Transverse colon (tissue), 4 donors: Measurements from ENCODE around the gene RPS19BP1. TPM values are rescaled to one million over a fixed set of nuclear protein-coding genes. Genes with fewer than 3 reads are reported as not detected.

Experiments
- DNase-seq: peaks from one replicate; pipeline ENCODE4 v3.0.0-alpha.2; 2019
- H3K27ac ChIP-seq, 4 donors: fragments of 200-600 bp; sonication (generic); 2 replicates each; pipeline ENCODE4 v1.5.1; 2016 to 2018; ENCODE audit warnings: inconsistent platforms in 4 of 4
- H3K27me3 ChIP-seq: fragments of 200-600 bp; sonication (generic); 2 replicates; pipeline ENCODE4 v1.5.1; 2017; ENCODE audit warnings: inconsistent platforms
- H3K36me3 ChIP-seq, 4 donors: fragments of 200-600 bp; sonication (generic); 2 replicates each; pipeline ENCODE4 v1.5.1; 2017 to 2019; ENCODE audit warnings: inconsistent platforms in 4 of 4
- H3K4me1 ChIP-seq, 4 donors: fragments of 200-600 bp; sonication (generic); 2 replicates each; pipeline ENCODE4 v1.5.1; 2017 to 2020; ENCODE audit warnings: inconsistent platforms in 4 of 4
- H3K4me3 ChIP-seq, 4 donors: fragments of 200-600 bp; sonication (generic); 1 replicate in 1 of 4; 2 replicates in 3 of 4; pipeline versions ENCODE4 v1.5.1 to v1.6.1; 2017 to 2019; ENCODE audit warnings: inconsistent platforms in 4 of 4
- H3K9me3 ChIP-seq, 2 donors: fragments of 200-600 bp; sonication (generic); 2 replicates each; pipeline ENCODE4 v1.5.1; 2017 to 2019; ENCODE audit warnings: inconsistent platforms in 2 of 2
- CTCF ChIP-seq, 5 experiments: fragments of 200-600 bp in 3 of 5; fragments of 450-650 bp in 2 of 5; sonication (generic) in 3 of 5; IDR thresholded peaks; 1 replicate in 2 of 5; 2 replicates in 3 of 5; pipeline ENCODE4 v1.5.1; 2016 to 2017; ENCODE audit warnings: antibody characterized with exemption in 5 of 5, inconsistent platforms in 3 of 5, mild to moderate bottlenecking in 2 of 5, moderate library complexity in 1 of 5
- EP300 ChIP-seq: sonication (generic); formaldehyde crosslinking; IDR thresholded peaks from one replicate; pipeline ENCODE4 v1.6.1; 2017; ENCODE audit warnings: antibody characterized with exemption, low read depth
- POLR2A ChIP-seq: fragments of 450-650 bp; IDR thresholded peaks from one replicate; pipeline ENCODE4 v1.6.1; 2016; ENCODE audit warnings: antibody characterized with exemption, mild to moderate bottlenecking, moderate library complexity
- POLR2AphosphoS5 ChIP-seq, 3 donors: sonication (generic); formaldehyde crosslinking; IDR thresholded peaks; one replicate each; pipeline ENCODE4 v1.6.1; 2016; ENCODE audit warnings: antibody characterized with exemption in 3 of 3
- WGBS, 2 donors: methylation state at CpG; one replicate each; pipeline ENCODE4 v1.1.5; 2018; ENCODE audit warnings: low coverage in 1 of 2; 5-methylcytosine and 5-hydroxymethylcytosine counted together
- in situ Hi-C, 4 donors: fragments of 200-750 bp; cut with MboI; loops; one replicate each; pipeline versions ENCODE4 v1.15.0 to v1.15.1; 2017; ENCODE audit warnings: low sequenced_read_pairs in 3 of 4, low pct_ligation_motif_present in 1 of 4, low pct_unique_long_range_greater_than_20kb in 1 of 4
- intact Hi-C: fragments of 100-400 bp; cut with DNase I; formaldehyde crosslinking; loops from one replicate; pipeline ENCODE4 v1.15.1; 2023; ENCODE audit warnings: low total_unique reads
- total RNA-seq, 4 donors: library from RNA; depleted of rRNA; stranded (reverse); fragments of >200 nt; gene quantifications; one replicate each; pipeline ENCODE4 v1.1.0, GENCODE V29; 2016

Gene RPS19BP1
- total RNA-seq, 4 donors from 2014 or later = 20.5 to 153 (median 97.8) TPM

DNA sequence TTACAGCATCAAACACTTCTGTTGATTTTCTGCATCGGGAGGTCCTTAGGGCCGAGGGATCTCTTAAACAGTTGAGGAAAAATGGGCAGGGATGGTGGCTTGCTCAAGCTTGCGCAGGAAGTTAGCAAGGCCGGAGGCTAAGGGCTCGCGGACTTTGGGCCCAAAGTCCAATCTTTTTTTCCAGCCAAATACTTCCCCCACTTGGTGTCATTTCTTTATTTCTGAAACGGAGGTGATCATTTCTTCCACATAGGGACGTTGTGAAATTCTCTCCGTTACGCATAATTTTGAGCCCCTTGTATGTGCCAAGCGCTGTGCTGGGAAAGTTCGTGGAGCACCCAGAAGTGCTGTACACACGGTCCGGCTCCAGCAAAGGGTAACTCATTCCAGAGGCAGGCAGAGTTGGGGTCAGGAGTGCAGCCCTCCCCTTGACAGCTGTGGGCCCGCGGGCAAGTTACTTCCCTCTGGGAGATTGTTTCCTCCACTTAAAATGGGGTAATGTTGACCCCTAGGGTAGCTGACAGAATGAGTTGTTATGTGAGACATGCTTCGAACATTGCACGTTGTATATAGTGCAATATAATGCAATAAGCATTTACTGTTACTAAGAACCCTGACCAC is 29.6 kb downstream of the RPS19BP1 start:
- no peak for DNase-seq
- H3K27me3 ChIP-seq = no peaks in the 10 kb centered on the region
- H3K4me3 ChIP-seq = peak overlapping the region; percentile 80 to 98 (median 85)
- peaks cover 0 to 35% (median 10%) of the 10 kb centered on the region in 4 donors for H3K36me3 ChIP-seq
- TF ChIP-seq CTCF (IDR thresholded peaks at IDR 0.05) = no peak
- TF ChIP-seq POLR2AphosphoS5 (IDR thresholded peaks at IDR 0.05) = peak in 1 of 3 donors; percentile 5
- no peak for TF ChIP-seq EP300
- no peak for TF ChIP-seq POLR2A
- 3 to 8% methylated on average over 2 to 18 of the region's 18 CpGs for WGBS, 2 donors
- peaks cover 15 to 36% (median 21%) of the 10 kb centered on the region in 4 donors for H3K4me1 ChIP-seq
- H3K27ac ChIP-seq = peak overlapping the region; percentile 86 to 94 (median 90)
- no peaks in the 10 kb centered on the region for H3K9me3 ChIP-seq
- intact Hi-C loops = no loop called here
- in situ Hi-C loops = no loop called here

DNA sequence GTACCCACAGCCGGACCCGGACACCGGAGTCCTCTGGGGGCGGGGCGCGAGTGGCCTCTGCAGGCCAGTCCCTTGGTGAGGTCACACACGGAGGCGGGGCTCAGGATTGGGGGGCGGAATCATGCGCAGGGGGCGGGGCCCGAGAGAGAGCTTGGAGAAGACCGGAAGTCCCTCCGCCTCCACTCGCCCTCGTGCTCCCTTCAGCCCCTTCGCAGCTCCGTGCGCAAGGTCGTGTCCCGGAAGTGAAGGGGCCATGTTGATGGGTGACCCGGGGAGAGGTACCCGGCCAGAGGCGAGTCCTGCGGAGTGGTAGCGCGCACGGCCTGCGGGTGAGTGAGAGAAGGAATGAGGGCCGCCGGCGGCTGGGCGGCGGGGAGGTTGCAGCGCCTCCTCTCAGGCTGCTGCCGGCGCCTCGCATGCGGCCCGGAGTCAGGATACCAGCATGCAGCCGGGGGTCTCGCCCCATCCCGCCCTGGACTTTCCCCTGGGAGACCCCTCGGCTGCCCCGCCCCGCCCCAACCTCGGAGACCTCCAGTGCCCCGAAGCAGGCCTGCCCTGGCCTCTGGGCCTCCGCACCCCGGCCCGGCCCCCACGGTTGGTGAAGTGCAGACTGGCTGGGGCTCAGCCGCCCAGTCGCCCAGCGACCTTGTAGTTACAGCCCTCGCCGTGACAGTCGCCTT is 30.3 kb downstream of the RPS19BP1 start, which contains the start of gene MIEF1:
TSS of gene MIEF1 (plus strand) at position 182 of the 680 bp plus-strand sequence. CDS start 9,005 bp downstream, outside the sequence.
- peak within 1 kb of the TSS; percentile 86 to 94 (median 90) for H3K27ac ChIP-seq
- WGBS, 2 donors = 2% methylated on average over 27 of the region's 58 CpGs; no CpG with 5 or more reads in 1 of the 2 donors
- no peaks in the 10 kb centered on the region for H3K9me3 ChIP-seq

DNA sequence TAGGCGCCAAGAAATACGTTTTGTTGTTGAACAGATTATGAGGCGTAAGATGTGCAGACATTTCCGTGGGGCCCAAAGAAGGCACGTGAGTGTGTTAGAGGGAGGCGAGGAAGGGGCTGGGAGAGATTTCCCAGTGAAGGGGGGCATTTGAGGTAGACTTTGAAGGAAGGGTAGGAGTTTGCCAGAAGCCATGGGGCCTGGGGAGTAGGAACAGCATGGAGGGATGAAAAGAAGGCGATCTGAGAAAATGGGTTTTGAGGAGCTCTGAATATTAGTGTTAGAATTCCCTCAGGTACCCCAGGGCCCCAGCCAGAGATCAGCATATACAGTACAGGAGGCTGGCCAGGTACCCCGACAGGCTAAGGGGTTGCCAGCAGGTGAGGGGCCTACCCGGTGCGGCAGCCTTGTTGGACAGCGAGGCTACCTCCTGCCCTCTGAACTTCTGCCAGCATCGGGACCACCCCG is 30.9 kb downstream of the RPS19BP1 start:
- no peaks in the 10 kb centered on the region for H3K9me3 ChIP-seq
- 59 to 70% methylated on average over 7 to 8 of the region's 13 CpGs for WGBS, 2 donors
- DNase-seq = no peak
- in situ Hi-C loops (no loop called here), intact Hi-C loops (no loop called here)
- no peaks in the 10 kb centered on the region for H3K27me3 ChIP-seq
- peak overlapping the region; percentile 86 to 94 (median 90) for H3K27ac ChIP-seq
- H3K4me1 ChIP-seq = peaks cover 15 to 38% (median 21%) of the 10 kb centered on the region in 4 donors
- H3K36me3 ChIP-seq = peaks cover 0 to 27% (median 10%) of the 10 kb centered on the region in 4 donors
- peak overlapping the region; percentile 5 to 98 (median 84) for H3K4me3 ChIP-seq
- no peak for TF ChIP-seq POLR2A
- no peak for TF ChIP-seq EP300
- TF ChIP-seq POLR2AphosphoS5 (IDR thresholded peaks at IDR 0.05) = no peak
- TF ChIP-seq CTCF (IDR thresholded peaks at IDR 0.05) = no peak

More for the DNA sequence above, 30.3 kb downstream of the RPS19BP1 start, which contains the start of gene MIEF1:
- TF ChIP-seq POLR2AphosphoS5 (IDR thresholded peaks at IDR 0.05) (peak; percentile 74 to 88 (median 81)), EP300 (no peak), CTCF (IDR thresholded peaks at IDR 0.05) (no peak), POLR2A (peak; percentile 53)
- Histone ChIP-seq H3K27me3 (no peaks in the 10 kb centered on the region), H3K4me3 (peak within 1 kb of the TSS; percentile 80 to 98 (median 85)), H3K4me1 (peaks cover 15 to 36% (median 21%) of the 10 kb centered on the region in 4 donors), H3K36me3 (peaks cover 0 to 32% (median 10%) of the 10 kb centered on the region in 4 donors)
- in situ Hi-C loops (no loop called here), intact Hi-C loops (no loop called here)
- DNase-seq = peak; percentile 99

DNA sequence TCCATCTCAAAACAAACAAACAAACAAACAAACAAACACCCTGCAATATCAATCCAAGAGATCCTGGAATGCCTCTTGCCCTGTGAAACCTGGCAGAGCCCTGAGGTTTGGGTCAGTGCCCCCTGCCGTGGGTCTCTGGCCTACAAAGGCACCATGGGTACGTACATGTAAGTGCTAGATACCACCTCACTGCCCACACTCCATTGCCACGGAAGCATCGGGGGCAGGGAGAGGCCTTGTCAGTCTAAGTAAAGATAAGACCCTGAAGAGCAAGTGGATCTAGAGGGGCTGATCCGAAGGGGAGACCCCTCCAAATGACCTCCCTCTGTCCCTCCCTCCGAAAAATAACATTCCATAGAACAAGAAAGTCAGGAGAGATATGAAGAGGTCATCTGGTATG is 32.4 kb downstream of the RPS19BP1 start:
- Histone ChIP-seq H3K4me3 (no peak overlapping the region), H3K9me3 (no peaks in the 10 kb centered on the region), H3K4me1 (peaks cover 15 to 40% (median 21%) of the 10 kb centered on the region in 4 donors), H3K27ac (no peak overlapping the region), H3K27me3 (no peaks in the 10 kb centered on the region), H3K36me3 (peaks cover 0 to 13% (median 6%) of the 10 kb centered on the region in 4 donors)
- TF ChIP-seq CTCF (IDR thresholded peaks at IDR 0.05) (no peak), POLR2AphosphoS5 (IDR thresholded peaks at IDR 0.05) (no peak), POLR2A (no peak)
- WGBS, 2 donors = 91 to 93% methylated on average over 2 to 6 of the region's 6 CpGs
- in situ Hi-C loops = no loop called here
- DNase-seq = no peak
- intact Hi-C loops = no loop called here
